ENCODE data around the gene CSTF1.

GRCh38 chr20:56431471-56431870, 39.0 kb downstream of the CSTF1 start:
- TF ChIP-seq, protein P1, sequence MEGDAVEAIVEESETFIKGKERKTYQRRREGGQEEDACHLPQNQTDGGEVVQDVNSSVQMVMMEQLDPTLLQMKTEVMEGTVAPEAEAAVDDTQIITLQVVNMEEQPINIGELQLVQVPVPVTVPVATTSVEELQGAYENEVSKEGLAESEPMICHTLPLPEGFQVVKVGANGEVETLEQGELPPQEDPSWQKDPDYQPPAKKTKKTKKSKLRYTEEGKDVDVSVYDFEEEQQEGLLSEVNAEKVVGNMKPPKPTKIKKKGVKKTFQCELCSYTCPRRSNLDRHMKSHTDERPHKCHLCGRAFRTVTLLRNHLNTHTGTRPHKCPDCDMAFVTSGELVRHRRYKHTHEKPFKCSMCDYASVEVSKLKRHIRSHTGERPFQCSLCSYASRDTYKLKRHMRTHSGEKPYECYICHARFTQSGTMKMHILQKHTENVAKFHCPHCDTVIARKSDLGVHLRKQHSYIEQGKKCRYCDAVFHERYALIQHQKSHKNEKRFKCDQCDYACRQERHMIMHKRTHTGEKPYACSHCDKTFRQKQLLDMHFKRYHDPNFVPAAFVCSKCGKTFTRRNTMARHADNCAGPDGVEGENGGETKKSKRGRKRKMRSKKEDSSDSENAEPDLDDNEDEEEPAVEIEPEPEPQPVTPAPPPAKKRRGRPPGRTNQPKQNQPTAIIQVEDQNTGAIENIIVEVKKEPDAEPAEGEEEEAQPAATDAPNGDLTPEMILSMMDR (IDR thresholded peaks at IDR 0.05): no peak
- no peak for TF ChIP-seq POLR2A (IDR thresholded peaks at IDR 0.05)

Data from adrenal gland (tissue), 5 donors.